ENCODE data around the gene DTNBP1.

GRCh38 chr6:15644904-15645303 is 17.9 kb downstream of the DTNBP1 start:
- TF ChIP-seq, protein P1, sequence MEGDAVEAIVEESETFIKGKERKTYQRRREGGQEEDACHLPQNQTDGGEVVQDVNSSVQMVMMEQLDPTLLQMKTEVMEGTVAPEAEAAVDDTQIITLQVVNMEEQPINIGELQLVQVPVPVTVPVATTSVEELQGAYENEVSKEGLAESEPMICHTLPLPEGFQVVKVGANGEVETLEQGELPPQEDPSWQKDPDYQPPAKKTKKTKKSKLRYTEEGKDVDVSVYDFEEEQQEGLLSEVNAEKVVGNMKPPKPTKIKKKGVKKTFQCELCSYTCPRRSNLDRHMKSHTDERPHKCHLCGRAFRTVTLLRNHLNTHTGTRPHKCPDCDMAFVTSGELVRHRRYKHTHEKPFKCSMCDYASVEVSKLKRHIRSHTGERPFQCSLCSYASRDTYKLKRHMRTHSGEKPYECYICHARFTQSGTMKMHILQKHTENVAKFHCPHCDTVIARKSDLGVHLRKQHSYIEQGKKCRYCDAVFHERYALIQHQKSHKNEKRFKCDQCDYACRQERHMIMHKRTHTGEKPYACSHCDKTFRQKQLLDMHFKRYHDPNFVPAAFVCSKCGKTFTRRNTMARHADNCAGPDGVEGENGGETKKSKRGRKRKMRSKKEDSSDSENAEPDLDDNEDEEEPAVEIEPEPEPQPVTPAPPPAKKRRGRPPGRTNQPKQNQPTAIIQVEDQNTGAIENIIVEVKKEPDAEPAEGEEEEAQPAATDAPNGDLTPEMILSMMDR (IDR thresholded peaks at IDR 0.05): no peak
- TF ChIP-seq POLR2AphosphoS5 (IDR thresholded peaks at IDR 0.05): no peak

All from breast epithelium (tissue), 3 donors.